Hepatocyte (in vitro differentiated cells): ENCODE data around the gene DCUN1D1. TPM values are rescaled to one million over a fixed set of nuclear protein-coding genes. Genes with fewer than 3 reads are reported as not detected.

ENCODE experiments used
- DNase-seq: peaks from one replicate; pipeline ENCODE4 v3.0.0-alpha.2; 2016; ENCODE audit warnings: low spot score
- H2AFZ ChIP-seq: fragments of 200-600 bp; sonication (generic); 2 replicates; pipeline ENCODE4 v1.6.0; 2016; ENCODE audit warnings: antibody characterized with exemption, mild to moderate bottlenecking
- H3K27ac ChIP-seq: fragments of 200-600 bp; sonication (generic); 2 replicates; pipeline ENCODE4 v1.5.1; 2016; ENCODE audit warnings: mild to moderate bottlenecking
- H3K27me3 ChIP-seq: fragments of 200-600 bp; sonication (generic); 2 replicates; pipeline ENCODE4 v1.6.1; 2016
- H3K36me3 ChIP-seq: fragments of 200-600 bp; sonication (generic); replicated peaks from 2 replicates; pipeline ENCODE4 v1.5.1; 2016; ENCODE audit warnings: low read depth; ENCODE audit not compliant: insufficient read depth
- H3K4me1 ChIP-seq: fragments of 200-600 bp; sonication (generic); 2 replicates; pipeline ENCODE4 v1.5.1; 2016; ENCODE audit warnings: mild to moderate bottlenecking, moderate library complexity; ENCODE audit not compliant: insufficient read depth
- H3K4me2 ChIP-seq: fragments of 200-600 bp; sonication (generic); 2 replicates; pipeline ENCODE4 v1.6.0; 2016
- H3K4me3 ChIP-seq: fragments of 200-600 bp; sonication (generic); 2 replicates; pipeline ENCODE4 v1.5.1; 2016; ENCODE audit warnings: mild to moderate bottlenecking
- H3K79me2 ChIP-seq: fragments of 200-600 bp; sonication (generic); 2 replicates; pipeline ENCODE4 v1.6.0; 2017; ENCODE audit warnings: mild to moderate bottlenecking
- H3K9me2 ChIP-seq: fragments of 200-600 bp; sonication (generic); replicated peaks from 2 replicates; pipeline ENCODE4 v1.6.0; 2017; ENCODE audit warnings: mild to moderate bottlenecking; ENCODE audit not compliant: insufficient read depth
- H3K9me3 ChIP-seq: fragments of 200-600 bp; sonication (generic); 2 replicates; pipeline ENCODE4 v1.5.1; 2016; ENCODE audit warnings: low read depth, mild to moderate bottlenecking
- H4K20me1 ChIP-seq: fragments of 200-600 bp; sonication (generic); 2 replicates; pipeline ENCODE4 v1.6.0; 2016; ENCODE audit warnings: mild to moderate bottlenecking; ENCODE audit not compliant: insufficient read depth, poor library complexity, severe bottlenecking
- CTCF ChIP-seq: fragments of 200-600 bp; sonication (generic); IDR thresholded peaks from 2 replicates; pipeline ENCODE4 v1.5.1; 2016; ENCODE audit warnings: antibody characterized with exemption, mild to moderate bottlenecking; ENCODE audit not compliant: poor library complexity
- EZH2 ChIP-seq: fragments of 200-600 bp; sonication (generic); IDR thresholded peaks from 2 replicates; pipeline ENCODE4 v1.6.1; 2016; ENCODE audit warnings: antibody characterized with exemption, mild to moderate bottlenecking, borderline replicate concordance
- EZH2phosphoT487 ChIP-seq: fragments of 200-600 bp; sonication (generic); IDR thresholded peaks from one replicate; pipeline ENCODE4 v1.6.1; 2018; ENCODE audit warnings: antibody characterized with exemption, mild to moderate bottlenecking, low read depth, moderate library complexity; ENCODE audit not compliant: unreplicated experiment, severe bottlenecking
- WGBS: methylation state at CpG from one replicate; pipeline ENCODE4 v1.1.6; 2016; ENCODE audit warnings: low lambda C conversion rate; ENCODE audit errors: missing lambda C conversion rate; 5-methylcytosine and 5-hydroxymethylcytosine counted together
- polyA plus RNA-seq: library from polyadenylated mRNA; unstranded; fragments of >200 nt; fragmentation: Nextera tagmentation; extraction: Ambion mirVana; gene quantifications from 2 replicates; pipeline ENCODE4 v1.2.1, GENCODE V29; 2016
- total RNA-seq: library from RNA; depleted of rRNA; stranded (reverse); fragments of >200 nt; gene quantifications from 2 replicates; pipeline ENCODE4 v1.2.3, GENCODE V29; 2014

Gene DCUN1D1
- total and polyA plus RNA-seq, 2 experiments from 2014 or later = 22.2 to 49.2 TPM

GRCh38 chr3:183013856-183014255, 33.5 kb upstream of the DCUN1D1 start:
- Histone ChIP-seq H4K20me1 (no peaks in the 10 kb centered on the region), H3K9me3 (no peaks in the 10 kb centered on the region), H3K27me3 (no peaks in the 10 kb centered on the region), H3K4me2 (no peak overlapping the region), H3K4me3 (no peak overlapping the region), H2AFZ (no peak overlapping the region), H3K79me2 (no peaks in the 10 kb centered on the region), H3K27ac (no peak overlapping the region), H3K4me1 (no peaks in the 10 kb centered on the region), H3K36me3 (no peaks in the 10 kb centered on the region), H3K9me2 (no peaks in the 10 kb centered on the region)
- TF ChIP-seq EZH2 (no peak), EZH2phosphoT487 (no peak), CTCF (no peak)
- 96% methylated on average over 6 of the region's 6 CpGs for WGBS
- DNase-seq = no peak

- DNase-seq = no peak
- H3K79me2 ChIP-seq = no peaks in the 10 kb centered on the region
- H3K27ac ChIP-seq = no peak overlapping the region
- no peak overlapping the region for H3K4me2 ChIP-seq
- H3K27me3 ChIP-seq = no peaks in the 10 kb centered on the region
- H4K20me1 ChIP-seq = no peaks in the 10 kb centered on the region
- TF ChIP-seq EZH2 = no peak
- TF ChIP-seq EZH2phosphoT487 = no peak
- no peak for TF ChIP-seq CTCF
- no peaks in the 10 kb centered on the region for H3K9me2 ChIP-seq
- no peaks in the 10 kb centered on the region for H3K4me1 ChIP-seq
- H2AFZ ChIP-seq = no peak overlapping the region
- no peaks in the 10 kb centered on the region for H3K9me3 ChIP-seq
- no peaks in the 10 kb centered on the region for H3K36me3 ChIP-seq
- 97% methylated on average over 5 of the region's 5 CpGs for WGBS
- no peak overlapping the region for H3K4me3 ChIP-seq
Measured at GRCh38 chr3:183013074-183013473, 32.7 kb upstream of the DCUN1D1 start.

- Histone ChIP-seq H3K79me2 (no peaks in the 10 kb centered on the region), H2AFZ (no peak overlapping the region), H3K9me3 (no peaks in the 10 kb centered on the region), H3K9me2 (no peaks in the 10 kb centered on the region), H3K36me3 (no peaks in the 10 kb centered on the region), H3K4me2 (no peak overlapping the region), H3K27ac (no peak overlapping the region), H3K4me3 (no peak overlapping the region), H4K20me1 (no peaks in the 10 kb centered on the region), H3K27me3 (no peaks in the 10 kb centered on the region), H3K4me1 (no peaks in the 10 kb centered on the region)
- TF ChIP-seq EZH2phosphoT487 (no peak), EZH2 (no peak), CTCF (no peak)
- DNase-seq = no peak
Measured at GRCh38 chr3:183008800-183009199, 28.5 kb upstream of the DCUN1D1 start.

GRCh38 chr3:183008303-183008702, 28.0 kb upstream of the DCUN1D1 start:
- Histone ChIP-seq H3K27me3 (no peaks in the 10 kb centered on the region), H3K9me3 (no peaks in the 10 kb centered on the region), H3K79me2 (no peaks in the 10 kb centered on the region), H3K4me3 (no peak overlapping the region), H2AFZ (no peak overlapping the region), H3K4me2 (no peak overlapping the region), H3K27ac (no peak overlapping the region), H3K9me2 (no peaks in the 10 kb centered on the region), H3K36me3 (no peaks in the 10 kb centered on the region), H3K4me1 (no peaks in the 10 kb centered on the region), H4K20me1 (no peaks in the 10 kb centered on the region)
- WGBS = 96% methylated on average over 4 of the region's 4 CpGs
- DNase-seq = no peak
- TF ChIP-seq EZH2 (no peak), CTCF (no peak), EZH2phosphoT487 (no peak)
